HUDEP-2 (cell line): ENCODE results near the gene GASK1B.
A peak's percentile ranks its signal among the peaks of the same experiment; 100 is the strongest.

Experiments
- DNase-seq, 76 experiments: peaks; one replicate each; lab custom pipeline; 2025; ENCODE audit not compliant: unreplicated experiment in 76 of 76; lab: John Stamatoyannopoulos, UW

GASK1B gene

GRCh38 chr4:158155656-158156356, 17.0 kb downstream of the GASK1B start:
- DNase-seq = no peak

GRCh38 chr4:158147151-158147550, 25.7 kb downstream of the GASK1B start:
- DNase-seq = no peak

- no peak for DNase-seq
These were observed 26.1 kb downstream of the GASK1B start for GRCh38 chr4:158146736-158147135.

DNA sequence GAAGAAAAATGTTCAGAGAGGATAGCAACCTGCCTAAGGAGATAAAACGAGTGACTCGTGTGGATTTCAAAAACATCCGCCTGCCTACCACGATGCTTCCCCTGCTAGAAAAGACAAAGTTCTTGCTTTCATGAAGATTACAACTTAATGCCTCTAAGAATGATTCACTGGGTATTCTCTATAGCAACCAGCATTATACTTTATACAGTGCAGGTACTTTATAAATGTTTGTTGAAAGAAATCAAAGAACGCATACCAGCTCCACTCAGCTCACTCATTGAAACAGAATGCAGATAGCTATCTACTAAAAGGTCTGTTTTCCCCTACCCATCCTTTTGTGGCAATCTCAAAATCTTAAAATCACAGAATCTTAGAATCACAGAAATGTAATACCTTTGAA, 33.7 kb downstream of the GASK1B start:
- no peak for DNase-seq

DNA sequence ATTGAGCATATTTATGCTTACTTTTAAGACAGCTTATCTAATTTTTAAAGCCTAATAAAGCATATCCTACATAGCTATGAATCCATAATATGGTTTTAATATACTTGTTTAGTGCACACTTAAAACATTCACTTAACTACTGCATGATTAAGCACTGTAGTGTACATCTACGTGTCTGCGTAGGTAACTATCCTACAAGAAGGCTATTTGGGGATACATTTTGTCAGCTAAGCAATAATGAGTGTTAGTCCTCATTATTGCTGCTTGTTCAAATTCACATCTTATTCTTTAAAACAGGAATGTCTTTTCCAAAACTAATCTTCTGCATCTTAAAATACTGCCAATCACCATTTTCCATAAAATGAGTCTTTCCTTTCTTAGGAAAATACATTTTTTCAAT, 38.6 kb downstream of the GASK1B start:
- DNase-seq = no peak

DNA sequence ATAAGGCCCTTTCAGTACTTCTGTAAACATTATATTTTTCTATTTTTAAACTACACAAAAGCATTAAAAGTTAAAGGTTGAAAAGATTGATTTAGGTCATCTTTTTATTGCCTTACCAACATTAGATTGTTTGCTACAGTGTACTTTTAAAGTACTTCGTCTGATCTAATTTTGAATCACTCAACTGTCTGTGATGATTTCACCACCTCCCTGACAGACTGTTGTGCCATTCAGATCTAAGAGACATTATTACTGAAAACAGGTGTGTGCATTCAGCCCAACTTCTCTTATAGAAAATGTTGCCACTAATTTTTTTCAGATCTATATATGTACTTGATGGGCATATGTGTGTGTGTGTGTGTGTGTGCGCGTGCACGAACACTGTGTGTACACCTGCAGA, 39.3 kb downstream of the GASK1B start:
- DNase-seq = no peak

DNA sequence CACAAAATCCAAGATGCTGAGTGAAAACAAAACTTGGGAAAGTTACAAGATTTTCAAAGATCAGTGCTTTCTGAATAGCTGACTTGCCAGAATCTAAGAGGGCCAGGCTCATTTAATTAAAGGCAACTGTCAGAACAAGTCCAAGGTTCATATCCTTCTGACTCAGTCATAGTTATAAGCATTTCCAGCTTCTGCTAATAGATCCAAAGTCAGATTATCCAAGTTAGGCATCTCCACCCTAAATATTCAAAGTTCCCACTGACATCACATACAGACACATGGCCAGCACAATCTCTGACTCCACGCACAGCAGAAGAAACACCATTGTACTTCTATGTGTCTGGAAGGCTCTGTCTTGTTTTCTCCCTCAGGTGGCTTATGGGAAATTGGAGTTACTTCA, 41.8 kb downstream of the GASK1B start:
- DNase-seq = no peak

GRCh38 chr4:158130204-158130603, 42.6 kb downstream of the GASK1B start:
- no peak for DNase-seq

GRCh38 chr4:158129694-158130093, 43.1 kb downstream of the GASK1B start:
- DNase-seq = no peak

DNA sequence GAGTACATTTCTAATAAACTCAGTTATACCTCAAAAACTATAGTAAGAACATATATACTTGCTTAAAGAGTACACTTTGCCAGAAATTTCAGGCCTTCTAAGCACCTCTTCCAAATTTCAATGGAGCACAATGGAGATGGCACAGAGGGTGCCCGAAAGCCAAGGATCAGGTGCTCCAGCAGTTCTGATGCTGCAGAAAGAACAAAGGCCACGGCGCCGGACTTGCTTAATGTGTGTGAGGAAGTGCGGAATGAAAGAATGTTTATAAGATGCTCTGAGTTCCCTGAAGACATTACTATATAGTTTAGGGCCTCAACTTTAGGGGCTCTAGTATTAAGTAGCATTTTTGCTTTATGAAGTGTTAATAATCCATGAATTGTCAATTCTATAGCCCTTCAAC, 44.3 kb downstream of the GASK1B start:
- peak in 1 of 76 experiments; percentile 1 for DNase-seq

- DNase-seq = no peak
These were observed 47.5 kb downstream of the GASK1B start for GRCh38 chr4:158125310-158125709.
